PC-3 (cell line): Measurements from ENCODE around the gene CELA2B.

Experiments used
- EZH2 ChIP-seq: fragments of 300-600 bp; sonication (generic); IDR thresholded peaks from one replicate; pipeline ENCODE4 v1.6.1; 2017; ENCODE audit warnings: antibody characterized with exemption, mild to moderate bottlenecking, low read length; ENCODE audit not compliant: unreplicated experiment
- EZH2phosphoT487 ChIP-seq: fragments of 300-600 bp; sonication (generic); IDR thresholded peaks from 2 replicates; pipeline ENCODE4 v1.6.1; 2018; ENCODE audit warnings: mild to moderate bottlenecking, antibody characterized with exemption, low read length, borderline replicate concordance
- TF ChIP-seq, protein P1 (sequence below): fragments of 300-600 bp; sonication (generic); conservative IDR thresholded peaks from 2 replicates; pipeline ENCODE4 v1.5.1; 2017; ENCODE audit warnings: antibody characterized with exemption, low read depth, mild to moderate bottlenecking, low read length

GRCh38 chr1:15488371-15488770 lies 12.5 kb downstream of the CELA2B start:
- TF ChIP-seq, protein P1, sequence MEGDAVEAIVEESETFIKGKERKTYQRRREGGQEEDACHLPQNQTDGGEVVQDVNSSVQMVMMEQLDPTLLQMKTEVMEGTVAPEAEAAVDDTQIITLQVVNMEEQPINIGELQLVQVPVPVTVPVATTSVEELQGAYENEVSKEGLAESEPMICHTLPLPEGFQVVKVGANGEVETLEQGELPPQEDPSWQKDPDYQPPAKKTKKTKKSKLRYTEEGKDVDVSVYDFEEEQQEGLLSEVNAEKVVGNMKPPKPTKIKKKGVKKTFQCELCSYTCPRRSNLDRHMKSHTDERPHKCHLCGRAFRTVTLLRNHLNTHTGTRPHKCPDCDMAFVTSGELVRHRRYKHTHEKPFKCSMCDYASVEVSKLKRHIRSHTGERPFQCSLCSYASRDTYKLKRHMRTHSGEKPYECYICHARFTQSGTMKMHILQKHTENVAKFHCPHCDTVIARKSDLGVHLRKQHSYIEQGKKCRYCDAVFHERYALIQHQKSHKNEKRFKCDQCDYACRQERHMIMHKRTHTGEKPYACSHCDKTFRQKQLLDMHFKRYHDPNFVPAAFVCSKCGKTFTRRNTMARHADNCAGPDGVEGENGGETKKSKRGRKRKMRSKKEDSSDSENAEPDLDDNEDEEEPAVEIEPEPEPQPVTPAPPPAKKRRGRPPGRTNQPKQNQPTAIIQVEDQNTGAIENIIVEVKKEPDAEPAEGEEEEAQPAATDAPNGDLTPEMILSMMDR: no peak
- no peak for TF ChIP-seq EZH2phosphoT487
- no peak for TF ChIP-seq EZH2
